Thyroid gland (tissue), 4 donors: Measurements from ENCODE around the gene PTAR1. TPM values are rescaled to one million over a fixed set of nuclear protein-coding genes. Genes with fewer than 3 reads are reported as not detected.

ENCODE experiments used
- DNase-seq, 2 donors: peaks; one replicate each; pipeline ENCODE4 v3.0.0-alpha.2; 2019
- H3K27ac ChIP-seq, 3 donors: fragments of 200-600 bp; sonication (generic); 1 replicate in 2 of 3; 2 replicates in 1 of 3; pipeline ENCODE4 v1.5.1; 2016 to 2019; ENCODE audit warnings: mild to moderate bottlenecking in 1 of 3, moderate library complexity in 1 of 3
- H3K27me3 ChIP-seq: fragments of 200-600 bp; sonication (generic); one replicate; pipeline ENCODE4 v1.5.1; 2019
- H3K36me3 ChIP-seq, 2 donors: fragments of 200-600 bp; sonication (generic); one replicate each; pipeline ENCODE4 v1.5.1; 2016 to 2019
- H3K4me1 ChIP-seq, 2 donors: fragments of 200-600 bp; sonication (generic); one replicate each; pipeline ENCODE4 v1.5.1; 2017 to 2019
- H3K4me3 ChIP-seq, 3 donors: fragments of 200-600 bp; sonication (generic); replicated peaks in 1 of 3; 1 replicate in 2 of 3; 2 replicates in 1 of 3; pipeline ENCODE4 v1.5.1; 2016; ENCODE audit warnings: mild to moderate bottlenecking in 1 of 3
- H3K9me3 ChIP-seq: fragments of 200-600 bp; sonication (generic); one replicate; pipeline ENCODE4 v1.5.1; 2017
- POLR2A ChIP-seq, 2 donors: fragments of 450-650 bp; IDR thresholded peaks; one replicate each; pipeline ENCODE4 v1.6.1; 2017; ENCODE audit warnings: antibody characterized with exemption in 2 of 2, mild to moderate bottlenecking in 2 of 2, moderate library complexity in 1 of 2
- WGBS, 2 donors: methylation state at CpG; one replicate each; pipeline ENCODE4 v1.1.5; 2017; 5-methylcytosine and 5-hydroxymethylcytosine counted together
- intact Hi-C: fragments of 100-400 bp; cut with DNase I; formaldehyde crosslinking; loops from one replicate; pipeline ENCODE4 v1.15.1; 2023
- total RNA-seq, 4 donors: library from RNA; depleted of rRNA; stranded (reverse); fragments of >200 nt; gene quantifications; one replicate each; pipeline ENCODE4 v1.2.3, GENCODE V29; 2016
- TF ChIP-seq, protein P1 (sequence below), 6 experiments: fragments of 200-600 bp in 3 of 6; fragments of 450-650 bp in 3 of 6; sonication (generic) in 3 of 6; IDR thresholded peaks; one replicate each; pipeline ENCODE4 v1.5.1; 2016 to 2019; ENCODE audit warnings: antibody characterized with exemption in 6 of 6, mild to moderate bottlenecking in 2 of 6, inconsistent platforms in 1 of 6, moderate library complexity in 1 of 6

PTAR1 gene
- total RNA-seq, 4 donors from 2014 or later: 67.9 to 80.9 (median 74.5) TPM

DNA sequence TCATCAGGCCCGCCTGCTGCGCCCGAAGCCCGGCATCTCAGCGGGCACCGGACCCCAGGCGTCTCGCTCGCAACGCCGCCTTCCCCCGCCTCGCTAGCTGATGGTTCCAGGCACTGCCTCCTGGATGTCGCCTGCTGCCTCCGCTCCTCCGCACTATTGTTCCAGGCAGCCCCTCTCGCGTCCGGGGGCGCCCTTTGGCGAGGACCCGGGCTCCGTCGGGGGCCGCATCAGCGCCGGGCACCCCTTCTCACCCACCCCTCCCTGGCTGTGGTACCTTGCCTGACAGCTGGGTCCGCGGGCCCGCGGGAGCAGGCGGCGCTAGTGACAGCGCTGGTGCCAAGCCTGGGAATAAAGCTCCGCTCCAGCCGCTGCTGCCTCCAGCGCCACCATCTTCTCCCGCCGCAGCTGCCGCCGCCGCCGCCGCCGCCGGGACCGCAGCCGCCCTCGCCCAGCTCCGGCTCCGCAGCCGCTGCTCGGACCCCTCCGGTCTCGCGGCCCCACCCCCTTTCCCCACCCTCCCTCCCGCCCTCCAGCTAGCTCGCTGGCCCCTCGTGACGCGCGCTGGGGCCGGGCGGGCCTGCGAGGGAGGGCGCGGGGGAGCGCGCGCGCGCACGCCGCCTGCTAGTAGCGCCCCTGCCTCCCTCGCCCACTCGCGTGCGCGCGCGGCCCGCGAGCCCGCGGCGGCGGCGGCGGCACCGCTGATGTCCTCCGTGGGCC, 87.8 kb downstream of the PTAR1 start, which contains the start of gene APBA1:
TSS of gene APBA1 (minus strand) at position 493 of the 717 bp plus-strand sequence.
- Histone ChIP-seq H3K9me3 (no peaks in the 10 kb centered on the region), H3K27ac (peak within 1 kb of the TSS in 2 of 3 donors; percentile 29 to 56), H3K4me1 (peaks cover 0 to 4% of the 10 kb centered on the region in 2 donors), H3K36me3 (no peaks in the 10 kb centered on the region), H3K27me3 (no peaks in the 10 kb centered on the region), H3K4me3 (peak within 1 kb of the TSS in 2 of 3 donors; percentile 11 to 55)
- TF ChIP-seq POLR2A (IDR thresholded peaks at IDR 0.05): no peak
- TF ChIP-seq, protein P1, sequence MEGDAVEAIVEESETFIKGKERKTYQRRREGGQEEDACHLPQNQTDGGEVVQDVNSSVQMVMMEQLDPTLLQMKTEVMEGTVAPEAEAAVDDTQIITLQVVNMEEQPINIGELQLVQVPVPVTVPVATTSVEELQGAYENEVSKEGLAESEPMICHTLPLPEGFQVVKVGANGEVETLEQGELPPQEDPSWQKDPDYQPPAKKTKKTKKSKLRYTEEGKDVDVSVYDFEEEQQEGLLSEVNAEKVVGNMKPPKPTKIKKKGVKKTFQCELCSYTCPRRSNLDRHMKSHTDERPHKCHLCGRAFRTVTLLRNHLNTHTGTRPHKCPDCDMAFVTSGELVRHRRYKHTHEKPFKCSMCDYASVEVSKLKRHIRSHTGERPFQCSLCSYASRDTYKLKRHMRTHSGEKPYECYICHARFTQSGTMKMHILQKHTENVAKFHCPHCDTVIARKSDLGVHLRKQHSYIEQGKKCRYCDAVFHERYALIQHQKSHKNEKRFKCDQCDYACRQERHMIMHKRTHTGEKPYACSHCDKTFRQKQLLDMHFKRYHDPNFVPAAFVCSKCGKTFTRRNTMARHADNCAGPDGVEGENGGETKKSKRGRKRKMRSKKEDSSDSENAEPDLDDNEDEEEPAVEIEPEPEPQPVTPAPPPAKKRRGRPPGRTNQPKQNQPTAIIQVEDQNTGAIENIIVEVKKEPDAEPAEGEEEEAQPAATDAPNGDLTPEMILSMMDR (IDR thresholded peaks at IDR 0.05): peak in 2 of 6 experiments; percentile 6 to 10
- peak; percentile 50 to 56 for DNase-seq
- intact Hi-C loops: no loop called here
- 2% methylated on average over 15 to 17 of the region's 92 CpGs for WGBS, 2 donors

DNA sequence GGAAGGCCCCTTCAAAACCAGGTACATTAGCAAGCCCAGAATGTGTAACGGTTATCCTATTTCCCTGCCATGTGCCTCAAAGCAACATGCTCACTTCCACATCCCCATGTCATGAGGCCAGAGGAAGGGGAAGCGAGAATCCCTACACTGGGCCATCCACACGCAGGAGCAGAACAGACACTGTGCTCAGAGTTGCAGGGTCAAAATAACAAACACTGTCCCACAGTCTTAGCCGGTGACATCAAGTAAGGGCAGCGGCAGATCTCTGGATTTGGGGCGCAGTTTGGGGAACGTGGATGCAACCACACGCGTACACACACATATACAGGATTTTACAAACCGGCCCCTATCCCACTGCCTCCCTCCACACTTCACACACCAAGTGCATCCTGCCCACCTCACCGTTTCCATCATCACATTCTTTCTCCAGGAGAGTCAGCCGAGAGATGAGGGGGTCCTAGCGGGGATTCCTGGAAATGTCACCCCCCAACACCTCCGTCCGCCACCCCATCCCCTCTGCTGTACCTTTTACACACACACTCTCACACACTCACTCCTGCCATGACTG, 88.4 kb downstream of the PTAR1 start:
- TF ChIP-seq, protein P1 (IDR thresholded peaks at IDR 0.05): no peak
- no peak for TF ChIP-seq POLR2A (IDR thresholded peaks at IDR 0.05)
- no peak for DNase-seq
- 49 to 51% methylated on average over 15 of the region's 15 CpGs for WGBS, 2 donors
- H3K27ac ChIP-seq: no peak overlapping the region
- H3K36me3 ChIP-seq: no peaks in the 10 kb centered on the region
- H3K4me1 ChIP-seq: peaks cover 0 to 4% of the 10 kb centered on the region in 2 donors
- intact Hi-C loops: no loop called here
- H3K27me3 ChIP-seq: no peaks in the 10 kb centered on the region
- peak overlapping the region in 1 of 3 donors; percentile 55 for H3K4me3 ChIP-seq
- H3K9me3 ChIP-seq: no peaks in the 10 kb centered on the region

DNA sequence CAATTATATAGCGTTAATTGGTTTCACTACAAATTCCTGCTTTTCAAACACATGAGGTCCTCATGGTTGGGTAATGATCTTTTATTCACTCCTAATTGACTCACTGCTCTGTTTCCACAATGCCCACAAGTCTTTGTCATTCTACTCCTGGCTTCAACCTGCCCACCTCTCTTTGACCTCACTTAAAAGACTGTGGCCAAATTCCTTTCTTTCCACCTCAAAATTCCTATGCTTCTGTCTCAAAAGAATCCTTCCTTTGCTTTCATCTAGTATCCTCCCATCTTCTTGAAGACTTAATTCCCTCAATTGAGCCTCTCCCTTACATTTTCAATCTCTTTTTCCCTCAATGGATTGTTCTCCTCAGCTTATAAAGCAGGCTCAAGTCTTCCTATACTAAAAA, 92.5 kb downstream of the PTAR1 start:
- TF ChIP-seq POLR2A (IDR thresholded peaks at IDR 0.05): no peak
- TF ChIP-seq, protein P1 (IDR thresholded peaks at IDR 0.05): no peak
- no peak for DNase-seq
- WGBS, 2 donors: 93 to 98% methylated on average over 1 of the region's 1 CpG
- Histone ChIP-seq H3K27ac (no peak overlapping the region), H3K4me3 (no peak overlapping the region), H3K36me3 (no peaks in the 10 kb centered on the region), H3K27me3 (no peaks in the 10 kb centered on the region), H3K9me3 (no peaks in the 10 kb centered on the region), H3K4me1 (no peaks in the 10 kb centered on the region)
- intact Hi-C loops: no loop called here

DNA sequence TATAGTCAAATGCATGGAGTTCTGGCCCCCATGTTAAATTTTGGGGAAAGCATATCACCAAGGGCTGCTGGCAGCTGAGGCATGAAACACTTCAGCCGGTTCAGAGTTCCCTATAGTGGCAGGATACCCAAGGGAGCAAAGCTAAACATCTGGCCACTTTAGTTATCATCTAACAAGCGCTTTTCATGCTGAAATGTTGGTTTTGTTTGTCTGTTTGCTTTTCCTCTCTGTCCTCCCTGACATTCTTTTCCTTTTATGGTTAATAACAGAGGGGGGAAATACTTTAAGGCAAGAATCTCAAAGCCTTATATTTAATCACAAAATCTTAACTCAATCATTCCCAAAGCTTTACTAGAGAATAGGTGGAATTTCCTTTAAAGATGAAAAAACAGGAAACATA, 99.5 kb downstream of the PTAR1 start:
- H3K27ac ChIP-seq: no peak overlapping the region
- H3K4me1 ChIP-seq: no peaks in the 10 kb centered on the region
- 53 to 68% methylated on average over 2 of the region's 2 CpGs for WGBS, 2 donors
- H3K36me3 ChIP-seq: no peaks in the 10 kb centered on the region
- H3K27me3 ChIP-seq: no peaks in the 10 kb centered on the region
- H3K4me3 ChIP-seq: no peak overlapping the region
- no peaks in the 10 kb centered on the region for H3K9me3 ChIP-seq
- intact Hi-C loops: no loop called here
- TF ChIP-seq, protein P1 (IDR thresholded peaks at IDR 0.05): no peak
- no peak for TF ChIP-seq POLR2A (IDR thresholded peaks at IDR 0.05)
- no peak for DNase-seq

Other genes starting within 250 kb of the PTAR1 start
- 10 to 100 TPM in 1 of 4 donors, 1 to 10 TPM in 3; 2.8 to 11.2 (median 3.8) TPM for gene APBA1, start 87.6 kb downstream of the PTAR1 start, total RNA-seq
- not detected for gene CFAP95, start 60.8 kb upstream of the PTAR1 start, total RNA-seq